ENCODE measurements around the gene CAPN2.

CAPN2 gene

DNA sequence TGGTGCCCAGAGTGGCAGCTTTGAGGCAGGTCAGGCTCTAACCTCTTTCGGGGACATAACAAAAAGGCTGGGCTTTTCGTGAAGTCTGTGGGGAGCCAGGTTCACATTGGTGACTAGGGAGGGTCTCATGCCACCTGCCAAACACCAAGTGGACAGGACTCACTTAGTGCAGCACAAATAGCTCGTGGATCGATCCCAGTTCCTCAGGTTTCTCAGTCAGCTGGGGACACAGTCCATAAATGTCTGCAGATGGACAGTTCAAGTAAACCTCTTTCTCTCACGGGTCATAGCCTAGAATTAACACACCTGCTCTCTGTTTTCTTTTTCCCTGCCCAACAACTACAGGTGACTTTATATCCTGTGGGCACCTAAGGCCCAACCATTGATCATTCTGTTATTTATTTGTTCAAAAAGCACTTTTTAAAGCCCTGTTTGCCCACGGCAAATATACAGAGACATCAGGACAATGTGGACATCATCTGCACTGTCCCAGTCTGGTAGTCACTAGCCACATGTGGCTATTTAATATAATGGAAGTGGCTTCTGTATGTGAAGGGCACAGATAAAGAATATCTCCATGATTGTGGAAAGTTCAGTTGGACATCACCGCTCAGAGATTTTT, 53.5 kb downstream of the CAPN2 start:
- WGBS (ENCODE audit: insufficient coverage, insufficient read length): no CpG with 5 or more reads among the region's 7 CpGs
- Histone ChIP-seq H3K4me3 (ENCODE audit: low read length) (no peak overlapping the region), H3K4me1 (ENCODE audit: control insufficient read depth, insufficient read depth, low read length) (no peaks in the 10 kb centered on the region), H3K27me3 (ENCODE audit: control insufficient read depth, insufficient read depth, low read length) (no peaks in the 10 kb centered on the region), H3K27ac (ENCODE audit: low read length) (no peak overlapping the region), H3K36me3 (ENCODE audit: control insufficient read depth, insufficient read depth, low read length) (no peaks in the 10 kb centered on the region), H3K9me3 (ENCODE audit: control insufficient read depth, insufficient read depth, low read length) (no peaks in the 10 kb centered on the region)
- DNase-seq (ENCODE audit: low read depth, low spot score): no peak

DNA sequence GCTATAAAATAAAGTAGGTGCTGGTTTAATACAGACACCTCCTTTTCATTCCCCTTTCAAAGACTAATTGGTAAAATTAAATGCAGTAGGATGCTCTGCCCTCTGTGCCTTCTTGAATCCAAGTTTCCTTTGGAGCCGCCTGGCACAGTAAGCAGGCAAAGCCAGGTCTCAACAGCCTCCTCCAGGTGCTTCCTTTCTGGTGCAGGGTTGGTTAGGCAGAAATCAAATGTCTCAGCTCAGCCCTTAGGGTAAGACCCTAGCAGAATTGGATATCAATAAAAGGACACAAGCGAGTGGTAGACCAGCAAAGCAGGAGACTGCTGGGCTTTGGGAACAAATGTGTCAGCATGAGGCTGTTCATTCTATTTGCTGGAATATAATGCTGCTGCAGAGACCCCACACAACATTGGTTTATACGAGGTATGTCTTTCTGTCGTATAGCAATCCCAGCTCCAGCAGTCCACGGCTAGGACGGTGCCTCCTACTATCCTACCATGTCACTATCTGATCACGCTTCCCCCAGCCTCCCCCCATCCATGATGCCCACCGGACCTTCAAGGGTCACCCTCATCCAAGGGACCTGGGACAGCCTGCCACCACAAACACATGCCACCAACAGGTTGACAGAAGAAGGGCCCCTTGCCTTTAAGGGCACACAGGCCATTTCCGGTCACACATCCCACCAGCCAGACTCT, 58.4 kb downstream of the CAPN2 start:
- DNase-seq (ENCODE audit: low read depth, low spot score): no peak
- no peaks in the 10 kb centered on the region for H3K27me3 ChIP-seq (ENCODE audit: control insufficient read depth, insufficient read depth, low read length)
- H3K4me1 ChIP-seq (ENCODE audit: control insufficient read depth, insufficient read depth, low read length): no peaks in the 10 kb centered on the region
- no peaks in the 10 kb centered on the region for H3K36me3 ChIP-seq (ENCODE audit: control insufficient read depth, insufficient read depth, low read length)
- no peak overlapping the region for H3K4me3 ChIP-seq (ENCODE audit: low read length)
- H3K27ac ChIP-seq (ENCODE audit: low read length): no peak overlapping the region
- no CpG with 5 or more reads among the region's 9 CpGs for WGBS (ENCODE audit: insufficient coverage, insufficient read length)
- H3K9me3 ChIP-seq (ENCODE audit: control insufficient read depth, insufficient read depth, low read length): no peaks in the 10 kb centered on the region

DNA sequence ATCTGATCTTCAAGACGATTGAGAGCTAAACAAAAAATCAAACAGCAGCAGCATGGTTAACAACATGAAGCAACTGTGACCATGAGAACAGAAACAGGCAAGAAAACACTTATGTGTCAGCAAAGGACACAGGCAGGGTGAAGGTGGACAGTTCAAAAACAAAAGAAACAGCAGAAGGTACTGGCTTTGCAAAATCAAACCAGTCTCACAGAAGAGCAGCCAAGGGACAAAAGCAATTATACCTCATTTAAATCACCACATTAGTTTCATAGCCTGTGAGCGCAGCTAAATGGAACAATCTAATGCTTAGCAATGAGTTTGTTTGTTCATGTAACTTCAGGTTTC, 59.1 kb downstream of the CAPN2 start:
- Histone ChIP-seq H3K36me3 (ENCODE audit: control insufficient read depth, insufficient read depth, low read length) (peaks cover 3% of the 10 kb centered on the region; the same call in 1 of the 2 replicates), H3K27ac (ENCODE audit: low read length) (no peak overlapping the region), H3K4me1 (ENCODE audit: control insufficient read depth, insufficient read depth, low read length) (no peaks in the 10 kb centered on the region), H3K4me3 (ENCODE audit: low read length) (no peak overlapping the region), H3K27me3 (ENCODE audit: control insufficient read depth, insufficient read depth, low read length) (no peaks in the 10 kb centered on the region), H3K9me3 (ENCODE audit: control insufficient read depth, insufficient read depth, low read length) (no peaks in the 10 kb centered on the region)
- DNase-seq (ENCODE audit: low read depth, low spot score): no peak
- no CpG with 5 or more reads among the region's 2 CpGs for WGBS (ENCODE audit: insufficient coverage, insufficient read length)

DNA sequence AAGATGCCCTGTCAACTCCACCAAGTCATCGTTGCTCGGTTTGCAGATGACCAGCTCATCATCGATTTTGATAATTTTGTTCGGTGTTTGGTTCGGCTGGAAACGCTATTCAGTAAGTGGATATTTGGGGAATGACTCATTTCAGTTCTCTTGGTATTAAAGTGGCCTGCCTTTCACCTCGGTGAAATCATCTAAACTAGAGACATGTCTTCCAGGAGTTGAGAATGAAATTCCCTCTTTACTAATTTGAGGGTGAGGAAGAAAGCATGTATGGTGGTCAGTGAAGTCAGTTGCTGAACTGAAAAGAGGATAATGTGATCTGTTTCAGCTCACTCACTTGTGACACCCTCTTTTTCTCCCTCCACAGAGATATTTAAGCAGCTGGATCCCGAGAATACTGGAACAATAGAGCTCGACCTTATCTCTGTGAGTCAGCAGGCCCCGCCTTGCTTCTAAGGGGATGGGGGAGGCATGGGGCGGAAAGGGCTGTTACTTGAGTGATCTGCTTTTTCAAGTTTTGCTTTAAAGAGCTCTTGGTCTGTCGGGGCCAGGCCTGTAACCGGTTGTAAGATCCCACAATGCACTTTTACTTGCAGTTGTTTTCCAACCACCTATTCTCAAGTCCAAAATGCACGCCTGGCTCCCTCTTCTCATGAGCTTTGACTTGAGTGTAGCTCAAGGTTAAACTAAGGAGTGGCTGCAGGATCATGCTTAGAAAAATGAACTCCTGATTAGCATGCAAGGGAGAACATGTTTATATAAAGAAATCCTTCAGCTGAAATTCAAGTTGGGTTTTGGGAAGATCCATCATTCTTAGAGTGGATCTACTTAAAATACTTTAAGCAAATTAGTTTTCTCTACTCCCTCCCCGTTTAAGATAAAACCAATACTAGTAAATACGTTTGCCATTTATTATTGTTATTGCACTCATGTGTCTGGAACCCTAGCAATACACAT, 59.8 kb downstream of the CAPN2 start:
- Histone ChIP-seq H3K36me3 (ENCODE audit: control insufficient read depth, insufficient read depth, low read length) (peaks cover 4% of the 10 kb centered on the region; the same call in 1 of the 2 replicates), H3K4me1 (ENCODE audit: control insufficient read depth, insufficient read depth, low read length) (no peaks in the 10 kb centered on the region)

DNA sequence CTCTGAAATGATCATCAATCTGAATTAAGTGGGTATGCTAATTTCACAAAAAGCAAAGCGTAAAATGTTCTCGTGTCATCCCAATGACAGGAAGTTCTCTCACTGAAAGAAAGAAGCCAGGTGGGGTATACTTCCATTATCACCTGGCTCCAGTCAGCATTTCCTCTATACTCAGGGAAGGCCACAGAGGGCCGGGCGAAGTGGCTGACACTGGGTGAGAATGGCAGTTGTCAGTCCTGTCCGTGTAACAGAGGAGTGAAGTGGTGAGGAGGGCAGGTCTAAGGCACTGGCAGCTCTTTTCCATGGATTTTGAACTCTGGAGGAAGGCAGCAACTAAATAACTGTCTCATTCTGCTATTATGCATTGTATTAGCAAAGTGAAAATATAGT, 60.4 kb downstream of the CAPN2 start:
- Histone ChIP-seq H3K27ac (ENCODE audit: low read length) (no peak overlapping the region), H3K36me3 (ENCODE audit: control insufficient read depth, insufficient read depth, low read length) (peaks cover 4% of the 10 kb centered on the region)
- no peak for DNase-seq (ENCODE audit: low read depth, low spot score)

More for the DNA sequence above, 59.8 kb downstream of the CAPN2 start:
- no peaks in the 10 kb centered on the region for H3K9me3 ChIP-seq (ENCODE audit: control insufficient read depth, insufficient read depth, low read length)
- no peak overlapping the region for H3K27ac ChIP-seq (ENCODE audit: low read length)
- no CpG with 5 or more reads among the region's 16 CpGs for WGBS (ENCODE audit: insufficient coverage, insufficient read length)
- DNase-seq (ENCODE audit: low read depth, low spot score): no peak
- H3K4me3 ChIP-seq (ENCODE audit: low read length): no peak overlapping the region
- H3K27me3 ChIP-seq (ENCODE audit: control insufficient read depth, insufficient read depth, low read length): no peaks in the 10 kb centered on the region

DNA sequence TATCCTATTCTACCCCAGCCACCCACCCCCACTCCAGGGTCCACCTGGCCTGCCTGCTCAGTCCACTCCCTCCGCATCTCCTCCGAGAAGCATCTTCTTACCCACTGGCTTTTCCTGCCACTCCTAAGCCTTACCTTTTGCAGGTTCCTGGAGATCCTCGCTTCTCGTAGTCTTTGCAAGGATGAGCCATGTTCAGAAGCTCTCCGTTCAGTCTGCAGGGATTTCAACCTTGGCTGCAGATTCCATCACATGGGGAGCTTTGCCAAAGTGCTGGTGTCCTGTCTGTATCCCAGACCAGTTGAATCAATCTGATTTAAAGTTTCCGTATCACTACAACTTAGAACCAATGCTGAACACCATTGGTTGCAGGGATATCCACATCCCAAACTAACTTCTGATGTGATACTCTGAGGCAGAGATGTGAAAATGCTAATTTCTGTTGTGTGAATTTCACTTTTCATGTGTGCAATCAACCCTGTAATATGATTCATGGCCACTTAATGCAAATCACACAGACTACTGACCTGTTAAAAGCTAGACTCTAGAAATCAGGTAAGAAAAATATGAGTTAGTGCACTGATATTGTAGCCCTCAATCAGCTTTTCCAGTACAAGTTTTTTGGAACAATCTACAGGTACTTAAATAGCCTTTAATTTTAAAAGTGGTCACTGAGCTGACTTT, 61.9 kb downstream of the CAPN2 start:
- DNase-seq (ENCODE audit: low read depth, low spot score): no peak
- Histone ChIP-seq H3K27ac (ENCODE audit: low read length) (no peak overlapping the region), H3K36me3 (ENCODE audit: control insufficient read depth, insufficient read depth, low read length) (peaks cover 4% of the 10 kb centered on the region), H3K9me3 (ENCODE audit: control insufficient read depth, insufficient read depth, low read length) (no peaks in the 10 kb centered on the region), H3K27me3 (ENCODE audit: control insufficient read depth, insufficient read depth, low read length) (no peaks in the 10 kb centered on the region), H3K4me3 (ENCODE audit: low read length) (no peak overlapping the region), H3K4me1 (ENCODE audit: control insufficient read depth, insufficient read depth, low read length) (no peaks in the 10 kb centered on the region)
- WGBS (ENCODE audit: insufficient coverage, insufficient read length): no CpG with 5 or more reads among the region's 6 CpGs

More for the DNA sequence above, 60.4 kb downstream of the CAPN2 start:
- Histone ChIP-seq H3K9me3 (ENCODE audit: control insufficient read depth, insufficient read depth, low read length) (no peaks in the 10 kb centered on the region), H3K4me3 (ENCODE audit: low read length) (no peak overlapping the region), H3K4me1 (ENCODE audit: control insufficient read depth, insufficient read depth, low read length) (no peaks in the 10 kb centered on the region), H3K27me3 (ENCODE audit: control insufficient read depth, insufficient read depth, low read length) (no peaks in the 10 kb centered on the region)
- no CpG with 5 or more reads among the region's 5 CpGs for WGBS (ENCODE audit: insufficient coverage, insufficient read length)

DNA sequence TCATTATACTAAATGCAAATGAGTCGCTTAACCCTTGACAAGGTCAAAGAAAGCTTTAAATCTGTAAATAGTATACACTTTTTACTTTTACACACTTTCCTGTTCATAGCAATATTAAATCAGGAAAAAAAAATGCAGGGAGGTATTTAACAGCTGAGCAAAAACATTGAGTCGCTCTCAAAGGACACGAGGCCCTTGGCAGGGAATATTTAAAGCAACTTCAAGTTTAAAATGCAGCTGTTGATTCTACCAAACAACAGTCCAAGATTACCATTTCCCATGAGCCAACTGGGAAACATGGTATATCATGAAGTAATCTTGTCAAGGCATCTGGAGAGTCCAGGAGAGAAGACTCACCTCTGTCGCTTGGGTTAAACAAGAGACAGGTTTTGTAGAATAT, 62.7 kb downstream of the CAPN2 start:
- no peak for DNase-seq (ENCODE audit: low read depth, low spot score)
- Histone ChIP-seq H3K4me1 (ENCODE audit: control insufficient read depth, insufficient read depth, low read length) (no peaks in the 10 kb centered on the region), H3K27ac (ENCODE audit: low read length) (no peak overlapping the region), H3K4me3 (ENCODE audit: low read length) (no peak overlapping the region), H3K27me3 (ENCODE audit: control insufficient read depth, insufficient read depth, low read length) (no peaks in the 10 kb centered on the region), H3K9me3 (ENCODE audit: control insufficient read depth, insufficient read depth, low read length) (no peaks in the 10 kb centered on the region), H3K36me3 (ENCODE audit: control insufficient read depth, insufficient read depth, low read length) (peaks cover 4% of the 10 kb centered on the region)
- WGBS (ENCODE audit: insufficient coverage, insufficient read length): no CpG with 5 or more reads among the region's 4 CpGs

DNA sequence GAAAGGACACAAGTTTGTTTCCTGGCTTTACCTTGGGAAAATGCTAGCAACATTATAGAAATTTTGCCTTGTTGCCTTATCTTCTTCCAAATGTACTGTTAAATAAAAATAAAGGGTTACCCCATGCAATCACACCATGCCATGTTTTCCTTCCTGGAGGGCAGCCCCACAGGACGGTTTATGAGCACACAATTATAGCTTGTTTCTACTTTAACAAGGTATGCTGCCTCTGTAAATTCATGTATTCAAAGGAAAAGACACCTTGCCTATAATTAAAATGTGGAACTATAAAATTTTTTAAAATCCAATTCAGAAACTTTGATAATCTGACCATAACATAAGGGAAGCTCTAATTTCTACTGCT, 63.4 kb downstream of the CAPN2 start:
- H3K27me3 ChIP-seq (ENCODE audit: control insufficient read depth, insufficient read depth, low read length): no peaks in the 10 kb centered on the region
- WGBS (ENCODE audit: insufficient coverage, insufficient read length): no CpG with 5 or more reads among the region's 1 CpG
- peaks cover 7% of the 10 kb centered on the region for H3K36me3 ChIP-seq (ENCODE audit: control insufficient read depth, insufficient read depth, low read length)
- DNase-seq (ENCODE audit: low read depth, low spot score): no peak
- H3K4me1 ChIP-seq (ENCODE audit: control insufficient read depth, insufficient read depth, low read length): no peaks in the 10 kb centered on the region
- H3K9me3 ChIP-seq (ENCODE audit: control insufficient read depth, insufficient read depth, low read length): no peaks in the 10 kb centered on the region
- no peak overlapping the region for H3K27ac ChIP-seq (ENCODE audit: low read length)
- no peak overlapping the region for H3K4me3 ChIP-seq (ENCODE audit: low read length)

DNA sequence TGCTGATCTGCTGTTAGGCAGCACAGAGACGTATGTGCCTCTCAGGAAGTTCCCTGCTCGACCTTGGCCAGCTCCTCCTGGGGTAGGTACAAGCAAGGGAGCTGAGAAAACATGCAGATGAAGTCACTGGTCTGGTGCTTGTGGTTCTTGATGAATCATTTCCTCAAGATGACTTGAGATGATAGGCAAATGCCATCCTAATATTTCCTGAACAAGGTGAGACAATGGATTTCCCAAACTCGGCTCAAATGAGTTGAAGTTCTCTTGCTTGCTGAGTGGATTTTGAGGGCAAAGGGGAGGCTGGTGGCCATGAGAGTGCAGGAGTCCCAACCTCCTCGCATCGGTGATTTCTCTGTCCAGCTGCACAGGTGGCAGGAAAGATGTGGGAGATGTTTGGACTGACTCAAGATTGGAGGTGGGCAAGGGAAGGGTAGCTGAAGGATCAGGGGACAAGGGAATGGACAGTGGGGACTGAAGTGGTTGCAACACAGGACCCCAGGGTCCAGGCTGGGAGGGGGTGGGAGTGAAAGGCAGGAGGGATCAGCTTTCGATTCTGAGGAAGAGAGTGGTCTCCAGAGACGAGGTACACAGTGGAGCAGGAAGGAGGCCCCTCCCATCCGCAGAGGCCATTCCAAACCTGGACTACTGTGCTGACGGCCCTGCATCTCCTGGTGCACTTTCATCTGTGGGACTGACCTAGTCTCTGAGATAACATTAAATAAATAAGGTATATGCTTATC, 63.9 kb downstream of the CAPN2 start:
- no CpG with 5 or more reads among the region's 9 CpGs for WGBS (ENCODE audit: insufficient coverage, insufficient read length)

More for the DNA sequence above, 63.9 kb downstream of the CAPN2 start:
- Histone ChIP-seq H3K36me3 (ENCODE audit: control insufficient read depth, insufficient read depth, low read length) (peaks cover 7% of the 10 kb centered on the region), H3K27ac (ENCODE audit: low read length) (no peak overlapping the region), H3K4me1 (ENCODE audit: control insufficient read depth, insufficient read depth, low read length) (no peaks in the 10 kb centered on the region), H3K4me3 (ENCODE audit: low read length) (no peak overlapping the region), H3K9me3 (ENCODE audit: control insufficient read depth, insufficient read depth, low read length) (no peaks in the 10 kb centered on the region), H3K27me3 (ENCODE audit: control insufficient read depth, insufficient read depth, low read length) (no peaks in the 10 kb centered on the region)
- DNase-seq (ENCODE audit: low read depth, low spot score): no peak
